ENCODE results near the gene CCDC28A.

Gene CCDC28A

GRCh38 chr6:138727182-138727581 is 46.4 kb upstream of the CCDC28A start:
- TF ChIP-seq MAX (IDR thresholded peaks at IDR 0.05) (no peak), RAD21 (IDR thresholded peaks at IDR 0.05; ENCODE audit: low read depth) (no peak), ZBTB7A (IDR thresholded peaks at IDR 0.05; ENCODE audit: low read depth) (no peak), CREB1 (IDR thresholded peaks at IDR 0.05; ENCODE audit: low read depth) (no peak), EGR1 (IDR thresholded peaks at IDR 0.05) (no peak), FOXM1 (IDR thresholded peaks at IDR 0.05; ENCODE audit: borderline replicate concordance, low read depth) (no peak), TAF1 (IDR thresholded peaks at IDR 0.05; ENCODE audit: low read depth) (no peak), CEBPB (IDR thresholded peaks at IDR 0.05) (no peak), NFIC (IDR thresholded peaks at IDR 0.05) (no peak), YY1 (IDR thresholded peaks at IDR 0.05; ENCODE audit: low read depth) (no peak), EP300 (IDR thresholded peaks at IDR 0.05; ENCODE audit: borderline replicate concordance) (no peak)
- TF ChIP-seq, protein P1, sequence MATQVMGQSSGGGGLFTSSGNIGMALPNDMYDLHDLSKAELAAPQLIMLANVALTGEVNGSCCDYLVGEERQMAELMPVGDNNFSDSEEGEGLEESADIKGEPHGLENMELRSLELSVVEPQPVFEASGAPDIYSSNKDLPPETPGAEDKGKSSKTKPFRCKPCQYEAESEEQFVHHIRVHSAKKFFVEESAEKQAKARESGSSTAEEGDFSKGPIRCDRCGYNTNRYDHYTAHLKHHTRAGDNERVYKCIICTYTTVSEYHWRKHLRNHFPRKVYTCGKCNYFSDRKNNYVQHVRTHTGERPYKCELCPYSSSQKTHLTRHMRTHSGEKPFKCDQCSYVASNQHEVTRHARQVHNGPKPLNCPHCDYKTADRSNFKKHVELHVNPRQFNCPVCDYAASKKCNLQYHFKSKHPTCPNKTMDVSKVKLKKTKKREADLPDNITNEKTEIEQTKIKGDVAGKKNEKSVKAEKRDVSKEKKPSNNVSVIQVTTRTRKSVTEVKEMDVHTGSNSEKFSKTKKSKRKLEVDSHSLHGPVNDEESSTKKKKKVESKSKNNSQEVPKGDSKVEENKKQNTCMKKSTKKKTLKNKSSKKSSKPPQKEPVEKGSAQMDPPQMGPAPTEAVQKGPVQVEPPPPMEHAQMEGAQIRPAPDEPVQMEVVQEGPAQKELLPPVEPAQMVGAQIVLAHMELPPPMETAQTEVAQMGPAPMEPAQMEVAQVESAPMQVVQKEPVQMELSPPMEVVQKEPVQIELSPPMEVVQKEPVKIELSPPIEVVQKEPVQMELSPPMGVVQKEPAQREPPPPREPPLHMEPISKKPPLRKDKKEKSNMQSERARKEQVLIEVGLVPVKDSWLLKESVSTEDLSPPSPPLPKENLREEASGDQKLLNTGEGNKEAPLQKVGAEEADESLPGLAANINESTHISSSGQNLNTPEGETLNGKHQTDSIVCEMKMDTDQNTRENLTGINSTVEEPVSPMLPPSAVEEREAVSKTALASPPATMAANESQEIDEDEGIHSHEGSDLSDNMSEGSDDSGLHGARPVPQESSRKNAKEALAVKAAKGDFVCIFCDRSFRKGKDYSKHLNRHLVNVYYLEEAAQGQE (IDR thresholded peaks at IDR 0.05; ENCODE audit: low read depth), result no peak
- TF ChIP-seq, protein P2, sequence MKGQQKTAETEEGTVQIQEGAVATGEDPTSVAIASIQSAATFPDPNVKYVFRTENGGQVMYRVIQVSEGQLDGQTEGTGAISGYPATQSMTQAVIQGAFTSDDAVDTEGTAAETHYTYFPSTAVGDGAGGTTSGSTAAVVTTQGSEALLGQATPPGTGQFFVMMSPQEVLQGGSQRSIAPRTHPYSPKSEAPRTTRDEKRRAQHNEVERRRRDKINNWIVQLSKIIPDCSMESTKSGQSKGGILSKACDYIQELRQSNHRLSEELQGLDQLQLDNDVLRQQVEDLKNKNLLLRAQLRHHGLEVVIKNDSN (IDR thresholded peaks at IDR 0.05), result no peak

DNA sequence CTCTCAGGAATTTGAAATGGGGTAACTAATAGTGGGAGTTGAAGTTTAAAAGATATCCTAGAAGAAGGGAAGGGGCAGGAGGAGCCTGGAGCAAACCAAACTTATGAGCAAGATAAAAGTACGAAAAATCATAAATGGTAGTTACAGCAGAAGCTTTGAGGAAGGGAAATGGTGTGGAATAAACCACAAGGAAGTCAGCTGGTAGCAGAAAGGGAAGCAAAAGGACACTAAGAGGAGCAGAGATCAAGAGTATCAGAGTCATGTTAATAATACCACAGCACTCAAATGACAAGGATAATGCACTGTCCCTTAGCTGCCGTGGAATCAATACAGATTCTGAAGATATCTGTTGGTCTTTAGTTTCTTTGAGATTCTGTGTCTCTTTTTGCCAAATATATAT is 44.9 kb upstream of the CCDC28A start:
- TF ChIP-seq NFIC (IDR thresholded peaks at IDR 0.05) (no peak), TEAD4 (IDR thresholded peaks at IDR 0.05) (no peak)

GRCh38 chr6:138734585-138734984 is 39.0 kb upstream of the CCDC28A start:
- TF ChIP-seq, protein P1 (IDR thresholded peaks at IDR 0.05; ENCODE audit: low read depth), result no peak
- TF ChIP-seq MAX (IDR thresholded peaks at IDR 0.05) (no peak), EP300 (IDR thresholded peaks at IDR 0.05; ENCODE audit: borderline replicate concordance) (no peak), TEAD4 (IDR thresholded peaks at IDR 0.05) (no peak), EGR1 (IDR thresholded peaks at IDR 0.05) (no peak)
- TF ChIP-seq, protein P2 (IDR thresholded peaks at IDR 0.05), result no peak

- no peak for TF ChIP-seq TCF12 (IDR thresholded peaks at IDR 0.05; ENCODE audit: low read depth)
- no peak for TF ChIP-seq CREB1 (IDR thresholded peaks at IDR 0.05; ENCODE audit: low read depth)
- TF ChIP-seq TEAD4 (IDR thresholded peaks at IDR 0.05), result no peak
- TF ChIP-seq RAD21 (IDR thresholded peaks at IDR 0.05; ENCODE audit: low read depth), result no peak
- no peak for TF ChIP-seq ZBTB7A (IDR thresholded peaks at IDR 0.05; ENCODE audit: low read depth)
- TF ChIP-seq, protein P1 (IDR thresholded peaks at IDR 0.05; ENCODE audit: low read depth), result no peak
- TF ChIP-seq TAF1 (IDR thresholded peaks at IDR 0.05; ENCODE audit: low read depth), result no peak
- TF ChIP-seq CEBPB (IDR thresholded peaks at IDR 0.05), result no peak
- no peak for TF ChIP-seq MAX (IDR thresholded peaks at IDR 0.05)
- TF ChIP-seq EP300 (IDR thresholded peaks at IDR 0.05; ENCODE audit: borderline replicate concordance), result no peak
- TF ChIP-seq YY1 (IDR thresholded peaks at IDR 0.05; ENCODE audit: low read depth), result no peak
- TF ChIP-seq, protein P2 (IDR thresholded peaks at IDR 0.05), result no peak
These were observed 36.9 kb upstream of the CCDC28A start for GRCh38 chr6:138736640-138737039.

GRCh38 chr6:138752017-138752416 is 21.6 kb upstream of the CCDC28A start:
- TF ChIP-seq NFIC (IDR thresholded peaks at IDR 0.05), result no peak
- TF ChIP-seq TEAD4 (IDR thresholded peaks at IDR 0.05), result no peak
- no peak for TF ChIP-seq ZBTB7A (IDR thresholded peaks at IDR 0.05; ENCODE audit: low read depth)
- no peak for TF ChIP-seq FOXM1 (IDR thresholded peaks at IDR 0.05; ENCODE audit: borderline replicate concordance, low read depth)
- TF ChIP-seq, protein P1 (IDR thresholded peaks at IDR 0.05; ENCODE audit: low read depth), result no peak
- no peak for TF ChIP-seq RAD21 (IDR thresholded peaks at IDR 0.05; ENCODE audit: low read depth)
- TF ChIP-seq CEBPB (IDR thresholded peaks at IDR 0.05), result no peak
- no peak for TF ChIP-seq CREB1 (IDR thresholded peaks at IDR 0.05; ENCODE audit: low read depth)
- no peak for TF ChIP-seq TAF1 (IDR thresholded peaks at IDR 0.05; ENCODE audit: low read depth)
- no peak for TF ChIP-seq EGR1 (IDR thresholded peaks at IDR 0.05)
- TF ChIP-seq TCF12 (IDR thresholded peaks at IDR 0.05; ENCODE audit: low read depth), result no peak
- no peak for TF ChIP-seq MAX (IDR thresholded peaks at IDR 0.05)
- TF ChIP-seq, protein P2 (IDR thresholded peaks at IDR 0.05), result no peak
- TF ChIP-seq EP300 (IDR thresholded peaks at IDR 0.05; ENCODE audit: borderline replicate concordance), result no peak
- TF ChIP-seq YY1 (IDR thresholded peaks at IDR 0.05; ENCODE audit: low read depth), result no peak
